ENCODE results near the gene PPP1R9A. TPM values are rescaled to one million over a fixed set of nuclear protein-coding genes. Genes with fewer than 3 reads are reported as not detected.

The PPP1R9A gene
- total and polyA plus RNA-seq, 7 experiments from 2014 or later: 0.21 to 1.4 TPM; not detected in 5

DNA sequence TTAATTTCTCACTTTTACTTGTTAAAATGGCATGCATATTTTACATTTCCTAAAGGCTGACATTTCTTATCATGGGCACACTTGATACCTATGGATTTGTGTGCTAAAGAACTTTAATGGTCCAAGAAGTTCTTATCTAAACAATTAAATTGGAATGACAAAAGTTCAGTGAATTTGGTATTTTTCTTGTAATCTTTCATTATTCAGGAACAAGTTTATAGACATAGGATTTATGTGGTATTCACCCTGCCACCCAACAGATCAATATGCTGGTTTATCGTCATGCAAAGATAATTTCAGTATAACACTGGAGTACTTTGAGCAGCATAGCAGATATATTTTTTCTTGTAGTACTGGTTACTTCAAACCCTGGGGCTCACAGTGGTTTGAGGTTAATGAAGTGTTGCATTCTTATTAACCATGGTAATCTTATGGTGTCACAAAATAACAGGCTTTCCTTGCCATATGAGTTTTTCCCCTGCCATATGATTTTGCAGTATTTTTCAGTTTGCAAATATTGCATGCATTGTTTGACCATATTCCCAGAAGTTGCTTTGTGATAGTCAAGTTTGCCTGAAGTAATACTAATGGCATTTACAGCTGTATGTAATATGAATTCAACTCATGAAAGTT lies 148.8 kb downstream of the PPP1R9A start:
- Histone ChIP-seq H3K9me3 (ENCODE audit: control insufficient read depth in 2 of 3, low read length in 3 of 3) (no peaks in the 10 kb centered on the region), H3K4me1 (ENCODE audit: control insufficient read depth in 2 of 2, insufficient read depth in 2 of 2, low read length in 2 of 2) (no peaks in the 10 kb centered on the region), H3K27ac (ENCODE audit: low read depth, low read length) (no peak overlapping the region), H3K4me3 (ENCODE audit: low read length) (no peak overlapping the region), H3K27me3 (ENCODE audit: control insufficient read depth in 2 of 2, insufficient read depth in 2 of 2, low read length in 2 of 2) (no peaks in the 10 kb centered on the region), H3K36me3 (ENCODE audit: control insufficient read depth in 2 of 3, insufficient read depth in 3 of 3, low read length in 3 of 3) (no peaks in the 10 kb centered on the region)
- H3K27me3 Mint-ChIP-seq: peaks cover 0 to 4% (median 0%) of the 10 kb centered on the region in 5 donors
- ATAC-seq: no peak
- peaks cover 0 to 2% (median 0%) of the 10 kb centered on the region in 11 donors for H3K9me3 Mint-ChIP-seq
- H3K36me3 Mint-ChIP-seq: no peaks in the 10 kb centered on the region
- H3K4me3 Mint-ChIP-seq: no peak overlapping the region
- CTCF ChIA-PET: no interaction called here
- H3K27ac Mint-ChIP-seq: no peak overlapping the region
- POLR2A ChIA-PET: no interaction called here
- H3K4me1 Mint-ChIP-seq: no peaks in the 10 kb centered on the region
- intact Hi-C loops (cut with micrococcal nuclease): no loop called here
- no peak for DNase-seq

DNA sequence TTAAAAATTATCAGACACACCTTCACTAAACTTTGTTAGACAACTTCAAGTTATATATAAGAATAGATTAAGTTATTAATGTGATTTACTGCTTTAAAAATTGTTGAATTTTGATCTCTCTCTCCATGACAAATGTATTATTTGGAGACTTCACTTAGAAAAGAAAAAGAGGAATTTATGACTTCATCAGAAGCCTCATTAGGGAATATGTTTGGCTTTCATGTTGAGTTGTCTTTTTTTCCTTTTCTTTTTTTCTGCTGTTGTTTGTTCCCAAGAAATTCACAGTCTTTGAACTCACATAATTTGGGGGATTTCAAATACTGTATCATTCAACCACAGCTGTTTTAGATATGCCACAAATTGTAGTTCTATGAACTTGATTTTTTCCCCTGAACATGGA lies 149.5 kb downstream of the PPP1R9A start:
- Histone ChIP-seq H3K4me3 (ENCODE audit: low read length) (no peak overlapping the region), H3K27me3 (ENCODE audit: control insufficient read depth in 2 of 2, insufficient read depth in 2 of 2, low read length in 2 of 2) (no peaks in the 10 kb centered on the region), H3K4me1 (ENCODE audit: control insufficient read depth in 2 of 2, insufficient read depth in 2 of 2, low read length in 2 of 2) (no peaks in the 10 kb centered on the region), H3K9me3 (ENCODE audit: control insufficient read depth in 2 of 3, low read length in 3 of 3) (no peaks in the 10 kb centered on the region), H3K36me3 (ENCODE audit: control insufficient read depth in 2 of 3, insufficient read depth in 3 of 3, low read length in 3 of 3) (no peaks in the 10 kb centered on the region), H3K27ac (ENCODE audit: low read depth, low read length) (no peak overlapping the region)
- Mint-ChIP-seq H3K36me3 (no peaks in the 10 kb centered on the region), H3K27ac (no peak overlapping the region), H3K4me3 (no peak overlapping the region), H3K9me3 (peaks cover 0 to 2% (median 0%) of the 10 kb centered on the region in 11 donors), H3K27me3 (peaks cover 0 to 4% (median 0%) of the 10 kb centered on the region in 5 donors), H3K4me1 (no peaks in the 10 kb centered on the region)
- POLR2A ChIA-PET: no interaction called here
- CTCF ChIA-PET: no interaction called here
- intact Hi-C loops (cut with micrococcal nuclease): no loop called here
- no peak for DNase-seq
- no peak for ATAC-seq

DNA sequence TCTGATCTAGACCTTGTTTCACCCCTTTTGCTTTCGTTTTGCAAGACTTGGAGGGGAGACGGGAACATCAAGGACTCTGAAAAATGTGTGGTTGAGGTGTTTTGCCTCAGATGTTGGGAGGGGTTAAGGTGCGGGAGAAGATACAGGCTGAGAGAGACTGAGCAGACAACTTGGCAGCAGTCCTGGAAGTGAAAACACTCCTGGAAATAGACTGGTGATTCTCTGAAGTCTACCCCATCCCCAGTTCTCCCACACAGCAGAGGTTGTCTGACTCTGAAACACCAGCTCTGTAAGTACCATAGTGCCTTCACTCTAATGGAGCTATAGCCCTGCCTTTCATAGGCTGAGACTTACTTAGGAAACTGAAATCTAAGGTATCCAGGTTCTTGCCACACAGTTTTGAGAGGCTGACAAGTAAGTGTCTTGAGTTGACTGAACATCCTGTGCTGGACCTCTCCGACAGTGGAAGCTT lies 152.5 kb downstream of the PPP1R9A start:
- intact Hi-C loops (cut with micrococcal nuclease): no loop called here
- POLR2A ChIA-PET: no interaction called here
- H3K27ac Mint-ChIP-seq: no peak overlapping the region

DNA sequence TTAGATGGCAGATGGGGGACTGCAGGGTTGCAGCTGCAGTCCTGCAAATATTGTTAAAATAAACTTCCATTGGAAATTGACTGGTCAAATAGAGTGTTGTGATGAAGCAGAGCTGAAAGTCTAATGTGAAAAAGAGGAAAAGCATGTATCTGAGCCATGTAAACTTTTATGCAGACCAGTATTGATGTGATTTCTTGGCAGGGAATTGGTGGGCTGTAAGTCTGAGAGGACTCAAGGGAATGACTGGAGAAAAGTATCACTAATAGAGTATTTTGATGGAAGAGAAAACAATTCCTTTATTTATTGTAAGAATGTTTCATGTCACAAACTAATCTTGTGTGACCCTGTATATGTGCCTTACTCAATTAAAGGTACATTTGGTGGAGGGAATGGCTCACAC lies 155.5 kb downstream of the PPP1R9A start:
- ChIA-PET POLR2A (no interaction called here), CTCF (no interaction called here)
- no peak for DNase-seq

More for the DNA sequence above, 152.5 kb downstream of the PPP1R9A start:
- Mint-ChIP-seq H3K4me3 (no peak overlapping the region), H3K4me1 (no peaks in the 10 kb centered on the region), H3K36me3 (no peaks in the 10 kb centered on the region), H3K9me3 (peaks cover 0 to 2% (median 0%) of the 10 kb centered on the region in 11 donors), H3K27me3 (peaks cover 0 to 4% (median 0%) of the 10 kb centered on the region in 5 donors)
- Histone ChIP-seq H3K36me3 (ENCODE audit: control insufficient read depth in 2 of 3, insufficient read depth in 3 of 3, low read length in 3 of 3) (no peaks in the 10 kb centered on the region), H3K4me1 (ENCODE audit: control insufficient read depth in 2 of 2, insufficient read depth in 2 of 2, low read length in 2 of 2) (no peaks in the 10 kb centered on the region), H3K27ac (ENCODE audit: low read depth, low read length) (no peak overlapping the region), H3K9me3 (ENCODE audit: control insufficient read depth in 2 of 3, low read length in 3 of 3) (no peaks in the 10 kb centered on the region), H3K27me3 (ENCODE audit: control insufficient read depth in 2 of 2, insufficient read depth in 2 of 2, low read length in 2 of 2) (no peaks in the 10 kb centered on the region), H3K4me3 (ENCODE audit: low read length) (no peak overlapping the region)
- ATAC-seq: no peak
- CTCF ChIA-PET: interaction anchor here (0.6 kb wide), 1 partner anchor 1152 kb away, joined by 3 read pairs; no protein-coding TSS in a partner anchor
- no peak for DNase-seq

DNA sequence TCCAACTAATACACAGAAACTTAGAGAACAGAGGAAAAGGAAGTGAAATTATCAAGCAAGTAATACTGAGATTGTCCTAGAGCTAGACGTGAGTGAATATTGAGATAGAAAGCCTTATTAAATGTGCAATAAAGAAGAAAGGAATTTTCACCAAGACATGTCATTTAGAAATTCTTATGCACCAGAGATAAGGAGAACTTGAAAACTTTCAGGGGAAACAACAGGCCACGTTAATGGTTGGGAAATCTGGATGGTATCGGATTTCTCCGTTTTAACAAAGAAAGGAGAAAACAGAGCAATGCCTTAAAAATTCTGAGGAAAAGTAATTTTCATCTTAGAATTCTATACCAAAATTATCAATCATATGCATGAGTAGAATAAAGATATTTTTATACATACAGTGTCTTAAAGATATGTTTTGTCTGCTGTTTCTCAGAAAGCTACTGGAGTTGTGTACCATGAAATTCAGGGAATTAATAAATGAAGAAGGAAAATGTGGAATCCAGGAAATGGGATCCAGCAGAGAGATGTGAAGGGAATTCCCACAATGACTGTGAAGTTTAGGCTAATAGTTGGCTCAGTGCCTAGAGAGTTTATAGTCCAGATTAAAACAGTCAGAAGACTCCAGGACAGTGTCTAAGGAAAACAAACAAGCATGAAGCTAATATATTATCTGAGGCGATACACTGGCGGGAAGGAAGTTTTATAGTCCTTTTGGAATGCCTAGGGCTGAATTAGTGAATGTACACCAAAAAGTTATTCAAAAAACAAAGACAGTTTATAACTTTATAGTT lies 159.5 kb downstream of the PPP1R9A start:
- Histone ChIP-seq H3K4me1 (ENCODE audit: control insufficient read depth in 2 of 2, insufficient read depth in 2 of 2, low read length in 2 of 2) (no peaks in the 10 kb centered on the region), H3K27me3 (ENCODE audit: control insufficient read depth in 2 of 2, insufficient read depth in 2 of 2, low read length in 2 of 2) (no peaks in the 10 kb centered on the region), H3K27ac (ENCODE audit: low read depth, low read length) (no peak overlapping the region), H3K4me3 (ENCODE audit: low read length) (no peak overlapping the region), H3K9me3 (ENCODE audit: control insufficient read depth in 2 of 3, low read length in 3 of 3) (no peaks in the 10 kb centered on the region), H3K36me3 (ENCODE audit: control insufficient read depth in 2 of 3, insufficient read depth in 3 of 3, low read length in 3 of 3) (no peaks in the 10 kb centered on the region)
- H3K27me3 Mint-ChIP-seq: no peaks in the 10 kb centered on the region
- ChIA-PET POLR2A (no interaction called here), CTCF (no interaction called here)
- DNase-seq (no peak), ATAC-seq (no peak)
- H3K27ac Mint-ChIP-seq: no peak overlapping the region
- H3K4me1 Mint-ChIP-seq: no peaks in the 10 kb centered on the region
- intact Hi-C loops (cut with micrococcal nuclease): no loop called here
- no peaks in the 10 kb centered on the region for H3K36me3 Mint-ChIP-seq
- no peak overlapping the region for H3K4me3 Mint-ChIP-seq
- H3K9me3 Mint-ChIP-seq: no peaks in the 10 kb centered on the region

More for the DNA sequence above, 155.5 kb downstream of the PPP1R9A start:
- Histone ChIP-seq H3K36me3 (ENCODE audit: control insufficient read depth in 2 of 3, insufficient read depth in 3 of 3, low read length in 3 of 3) (no peaks in the 10 kb centered on the region), H3K9me3 (ENCODE audit: control insufficient read depth in 2 of 3, low read length in 3 of 3) (no peaks in the 10 kb centered on the region), H3K27me3 (ENCODE audit: control insufficient read depth in 2 of 2, insufficient read depth in 2 of 2, low read length in 2 of 2) (no peaks in the 10 kb centered on the region), H3K4me1 (ENCODE audit: control insufficient read depth in 2 of 2, insufficient read depth in 2 of 2, low read length in 2 of 2) (no peaks in the 10 kb centered on the region), H3K4me3 (ENCODE audit: low read length) (no peak overlapping the region), H3K27ac (ENCODE audit: low read depth, low read length) (no peak overlapping the region)
- Mint-ChIP-seq H3K36me3 (no peaks in the 10 kb centered on the region), H3K27me3 (peaks cover 0 to 4% (median 0%) of the 10 kb centered on the region in 5 donors), H3K4me1 (no peaks in the 10 kb centered on the region), H3K9me3 (peaks cover 0 to 2% (median 0%) of the 10 kb centered on the region in 11 donors), H3K27ac (no peak overlapping the region), H3K4me3 (no peak overlapping the region)
- ATAC-seq: no peak
- intact Hi-C loops (cut with micrococcal nuclease): no loop called here

DNA sequence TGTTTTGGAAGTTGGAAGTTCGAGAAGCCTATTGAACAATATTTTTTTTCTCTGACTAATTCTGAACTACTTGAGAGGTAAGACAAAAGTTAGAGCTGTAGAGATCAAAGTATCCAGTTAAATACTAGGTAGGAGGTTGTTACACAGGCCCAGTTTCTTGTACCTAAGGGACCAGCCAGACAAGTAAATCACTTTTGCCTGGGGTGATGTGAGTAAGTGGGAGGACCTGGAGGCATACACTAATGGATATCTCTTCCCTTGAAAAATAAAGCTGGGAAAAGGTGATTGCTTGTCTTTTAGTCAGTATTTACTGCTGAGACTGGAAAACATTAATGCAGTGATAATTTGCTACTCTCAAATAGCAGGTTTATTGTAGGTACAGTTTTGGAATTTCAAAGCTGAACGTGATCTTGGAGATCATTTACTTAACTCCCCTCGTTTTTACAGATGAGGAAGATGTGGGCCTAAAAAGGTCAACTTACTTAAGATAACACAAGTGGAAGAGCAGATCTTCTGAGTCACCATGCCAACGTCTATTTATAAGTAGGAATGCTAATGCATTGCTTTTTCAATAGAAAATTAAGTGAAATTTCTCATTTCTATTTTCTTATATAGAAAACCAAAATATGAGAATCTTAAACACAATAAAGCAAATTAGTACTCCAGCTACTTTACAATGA lies 181.3 kb downstream of the PPP1R9A start:
- DNase-seq: no peak

More for the DNA sequence above, 181.3 kb downstream of the PPP1R9A start:
- ChIA-PET POLR2A (no interaction called here), CTCF (no interaction called here)
- H3K36me3 ChIP-seq (ENCODE audit: control insufficient read depth in 2 of 3, insufficient read depth in 3 of 3, low read length in 3 of 3): no peaks in the 10 kb centered on the region
- Mint-ChIP-seq H3K36me3 (no peaks in the 10 kb centered on the region), H3K4me1 (no peaks in the 10 kb centered on the region), H3K27ac (no peak overlapping the region), H3K4me3 (no peak overlapping the region), H3K9me3 (no peaks in the 10 kb centered on the region), H3K27me3 (no peaks in the 10 kb centered on the region)
- intact Hi-C loops (cut with micrococcal nuclease): no loop called here
- no peak overlapping the region for H3K4me3 ChIP-seq (ENCODE audit: low read length)
- no peaks in the 10 kb centered on the region for H3K4me1 ChIP-seq (ENCODE audit: control insufficient read depth in 2 of 2, insufficient read depth in 2 of 2, low read length in 2 of 2)
- no peaks in the 10 kb centered on the region for H3K27me3 ChIP-seq (ENCODE audit: control insufficient read depth in 2 of 2, insufficient read depth in 2 of 2, low read length in 2 of 2)
- no peaks in the 10 kb centered on the region for H3K9me3 ChIP-seq (ENCODE audit: control insufficient read depth in 2 of 3, low read length in 3 of 3)
- H3K27ac ChIP-seq (ENCODE audit: low read depth, low read length): no peak overlapping the region
- no peak for ATAC-seq

Measured in naive thymus-derived CD4-positive, alpha-beta T cell (primary cell).